B cell (primary cell): ENCODE measurements around the gene NFAM1.

ENCODE experiments used
- CTCF ChIP-seq: fragments of 200-600 bp; IDR thresholded peaks from one replicate; pipeline ENCODE4 v1.8.0; 2022; ENCODE audit warnings: antibody characterized with exemption, mild to moderate bottlenecking
- EZH2 ChIP-seq: IDR thresholded peaks from 2 replicates; pipeline ENCODE4 v1.6.1; 2012; ENCODE audit warnings: borderline replicate concordance, low read depth, mild to moderate bottlenecking, moderate library complexity, low read length; ENCODE audit not compliant: insufficient read depth, poor library complexity, severe bottlenecking

- TF ChIP-seq CTCF (no peak), EZH2 (no peak)
Observed at GRCh38 chr22:42331014-42331413, 101.2 kb downstream of the NFAM1 start.
